Hepatocyte (in vitro differentiated cells): Measurements from ENCODE around the gene FOSB. TPM values are rescaled to one million over a fixed set of nuclear protein-coding genes. Genes with fewer than 3 reads are reported as not detected.

ENCODE experiments used
- DNase-seq: peaks from one replicate; pipeline ENCODE4 v3.0.0-alpha.2; 2016; ENCODE audit warnings: low spot score
- H2AFZ ChIP-seq: fragments of 200-600 bp; sonication (generic); 2 replicates; pipeline ENCODE4 v1.6.0; 2016; ENCODE audit warnings: antibody characterized with exemption, mild to moderate bottlenecking
- H3K27ac ChIP-seq: fragments of 200-600 bp; sonication (generic); 2 replicates; pipeline ENCODE4 v1.5.1; 2016; ENCODE audit warnings: mild to moderate bottlenecking
- H3K27me3 ChIP-seq: fragments of 200-600 bp; sonication (generic); 2 replicates; pipeline ENCODE4 v1.6.1; 2016
- H3K36me3 ChIP-seq: fragments of 200-600 bp; sonication (generic); replicated peaks from 2 replicates; pipeline ENCODE4 v1.5.1; 2016; ENCODE audit warnings: low read depth; ENCODE audit not compliant: insufficient read depth
- H3K4me1 ChIP-seq: fragments of 200-600 bp; sonication (generic); 2 replicates; pipeline ENCODE4 v1.5.1; 2016; ENCODE audit warnings: mild to moderate bottlenecking, moderate library complexity; ENCODE audit not compliant: insufficient read depth
- H3K4me2 ChIP-seq: fragments of 200-600 bp; sonication (generic); 2 replicates; pipeline ENCODE4 v1.6.0; 2016
- H3K4me3 ChIP-seq: fragments of 200-600 bp; sonication (generic); 2 replicates; pipeline ENCODE4 v1.5.1; 2016; ENCODE audit warnings: mild to moderate bottlenecking
- H3K79me2 ChIP-seq: fragments of 200-600 bp; sonication (generic); 2 replicates; pipeline ENCODE4 v1.6.0; 2017; ENCODE audit warnings: mild to moderate bottlenecking
- H3K9me2 ChIP-seq: fragments of 200-600 bp; sonication (generic); replicated peaks from 2 replicates; pipeline ENCODE4 v1.6.0; 2017; ENCODE audit warnings: mild to moderate bottlenecking; ENCODE audit not compliant: insufficient read depth
- H3K9me3 ChIP-seq: fragments of 200-600 bp; sonication (generic); 2 replicates; pipeline ENCODE4 v1.5.1; 2016; ENCODE audit warnings: low read depth, mild to moderate bottlenecking
- H4K20me1 ChIP-seq: fragments of 200-600 bp; sonication (generic); 2 replicates; pipeline ENCODE4 v1.6.0; 2016; ENCODE audit warnings: mild to moderate bottlenecking; ENCODE audit not compliant: insufficient read depth, poor library complexity, severe bottlenecking
- CTCF ChIP-seq: fragments of 200-600 bp; sonication (generic); IDR thresholded peaks from 2 replicates; pipeline ENCODE4 v1.5.1; 2016; ENCODE audit warnings: antibody characterized with exemption, mild to moderate bottlenecking; ENCODE audit not compliant: poor library complexity
- EZH2 ChIP-seq: fragments of 200-600 bp; sonication (generic); IDR thresholded peaks from 2 replicates; pipeline ENCODE4 v1.6.1; 2016; ENCODE audit warnings: antibody characterized with exemption, mild to moderate bottlenecking, borderline replicate concordance
- EZH2phosphoT487 ChIP-seq: fragments of 200-600 bp; sonication (generic); IDR thresholded peaks from one replicate; pipeline ENCODE4 v1.6.1; 2018; ENCODE audit warnings: antibody characterized with exemption, mild to moderate bottlenecking, low read depth, moderate library complexity; ENCODE audit not compliant: unreplicated experiment, severe bottlenecking
- WGBS: methylation state at CpG from one replicate; pipeline ENCODE4 v1.1.6; 2016; ENCODE audit warnings: low lambda C conversion rate; ENCODE audit errors: missing lambda C conversion rate; 5-methylcytosine and 5-hydroxymethylcytosine counted together
- polyA plus RNA-seq: library from polyadenylated mRNA; unstranded; fragments of >200 nt; fragmentation: Nextera tagmentation; extraction: Ambion mirVana; gene quantifications from 2 replicates; pipeline ENCODE4 v1.2.1, GENCODE V29; 2016
- total RNA-seq: library from RNA; depleted of rRNA; stranded (reverse); fragments of >200 nt; gene quantifications from 2 replicates; pipeline ENCODE4 v1.2.3, GENCODE V29; 2014

Gene FOSB
- total and polyA plus RNA-seq, 2 experiments from 2014 or later: 73.1 to 114 TPM

DNA sequence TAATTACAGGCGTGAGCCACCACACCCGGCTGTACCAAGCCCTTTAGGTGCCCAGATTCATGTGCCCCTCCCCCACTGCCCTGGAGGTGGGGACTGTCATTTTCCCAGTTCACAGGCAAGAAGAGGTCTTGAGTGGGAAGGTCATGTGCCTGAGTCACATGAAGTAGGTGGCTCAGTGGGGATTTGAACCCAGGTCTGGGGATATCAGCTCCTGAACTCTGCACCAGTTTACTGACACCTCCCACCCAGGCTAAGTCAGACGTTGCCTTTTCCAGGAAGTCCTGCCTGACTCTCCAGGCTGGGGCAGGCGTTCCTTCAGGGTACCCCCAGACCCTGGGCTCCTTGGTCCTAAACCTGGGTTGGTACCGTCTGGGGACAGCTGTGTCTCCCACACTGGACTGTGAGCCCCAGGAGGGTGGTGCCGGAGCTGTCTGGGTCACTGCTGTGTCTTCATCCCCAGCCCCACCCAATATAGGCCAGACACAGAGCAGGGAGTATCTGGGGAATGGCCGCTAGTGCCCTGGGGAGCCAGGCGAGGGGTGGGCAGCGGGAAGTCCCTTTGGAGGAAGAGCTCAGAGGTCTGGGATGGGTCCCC lies 48.1 kb downstream of the FOSB start:
- TF ChIP-seq EZH2phosphoT487: no peak
- TF ChIP-seq CTCF: no peak
- Histone ChIP-seq H3K4me1 (peaks cover 12% of the 10 kb centered on the region), H3K79me2 (peaks cover 56% of the 10 kb centered on the region)

GRCh38 chr19:45517238-45517637 lies 49.4 kb downstream of the FOSB start:
- Histone ChIP-seq H3K4me2 (no peak overlapping the region), H3K9me3 (no peaks in the 10 kb centered on the region), H4K20me1 (peaks cover 16% of the 10 kb centered on the region), H3K9me2 (no peaks in the 10 kb centered on the region), H3K27ac (no peak overlapping the region), H3K27me3 (no peaks in the 10 kb centered on the region), H3K79me2 (peaks cover 43% of the 10 kb centered on the region), H2AFZ (no peak overlapping the region), H3K4me3 (no peak overlapping the region), H3K4me1 (peaks cover 12% of the 10 kb centered on the region), H3K36me3 (no peaks in the 10 kb centered on the region)
- WGBS: 69% methylated on average over 7 of the region's 7 CpGs
- TF ChIP-seq EZH2phosphoT487 (no peak), EZH2 (no peak), CTCF (no peak)
- no peak for DNase-seq

More for the DNA sequence above, 48.1 kb downstream of the FOSB start:
- Histone ChIP-seq H3K4me3 (no peak overlapping the region), H3K9me2 (no peaks in the 10 kb centered on the region), H3K9me3 (no peaks in the 10 kb centered on the region), H3K4me2 (no peak overlapping the region), H2AFZ (no peak overlapping the region), H3K27me3 (no peaks in the 10 kb centered on the region), H3K27ac (peak overlapping the region; percentile 71), H3K36me3 (no peaks in the 10 kb centered on the region), H4K20me1 (peaks cover 23% of the 10 kb centered on the region)
- WGBS: 90% methylated on average over 9 of the region's 9 CpGs
- DNase-seq: no peak

GRCh38 chr19:45517641-45518468 lies 50.1 kb downstream of the FOSB start:
- 94% methylated on average over 46 of the region's 50 CpGs for WGBS
- H3K4me1 ChIP-seq: peaks cover 12% of the 10 kb centered on the region
- H3K9me3 ChIP-seq: no peaks in the 10 kb centered on the region
- TF ChIP-seq CTCF (no peak), EZH2phosphoT487 (no peak), EZH2 (no peak)
- H2AFZ ChIP-seq: no peak overlapping the region
- H3K9me2 ChIP-seq: no peaks in the 10 kb centered on the region
- peaks cover 36% of the 10 kb centered on the region for H3K79me2 ChIP-seq
- H3K4me2 ChIP-seq: no peak overlapping the region
- peaks cover 16% of the 10 kb centered on the region for H4K20me1 ChIP-seq
- no peaks in the 10 kb centered on the region for H3K27me3 ChIP-seq
- no peak overlapping the region for H3K4me3 ChIP-seq
- no peaks in the 10 kb centered on the region for H3K36me3 ChIP-seq
- H3K27ac ChIP-seq: peak overlapping the region; percentile 12
- DNase-seq: no peak
